ENCODE data around the gene SNRPA. TPM values are rescaled to one million over a fixed set of nuclear protein-coding genes. Genes with fewer than 3 reads are reported as not detected.
A peak's percentile ranks its signal among the peaks of the same experiment; 100 is the strongest.

SNRPA gene
- total and polyA plus RNA-seq, 4 donors = 44.5 to 77.4 (median 58.6) TPM

GRCh38 chr19:40786060-40787037 is 35.3 kb downstream of the SNRPA start:
- no peaks in the 10 kb centered on the region for H3K4me1 ChIP-seq (ENCODE audit: control insufficient read depth in 5 of 5, insufficient read depth in 5 of 5, low read length in 5 of 5)
- peaks cover 0 to 27% (median 2%) of the 10 kb centered on the region in 4 donors for H3K36me3 ChIP-seq (ENCODE audit: control insufficient read depth in 4 of 4, insufficient read depth in 4 of 4, low read length in 4 of 4)
- WGBS, 2 donors = 92 to 93% methylated on average over 25 of the region's 25 CpGs
- H3K9ac ChIP-seq (ENCODE audit: insufficient read depth in 1 of 2, low read length in 2 of 2) = no peak overlapping the region
- TF ChIP-seq, protein P1, sequence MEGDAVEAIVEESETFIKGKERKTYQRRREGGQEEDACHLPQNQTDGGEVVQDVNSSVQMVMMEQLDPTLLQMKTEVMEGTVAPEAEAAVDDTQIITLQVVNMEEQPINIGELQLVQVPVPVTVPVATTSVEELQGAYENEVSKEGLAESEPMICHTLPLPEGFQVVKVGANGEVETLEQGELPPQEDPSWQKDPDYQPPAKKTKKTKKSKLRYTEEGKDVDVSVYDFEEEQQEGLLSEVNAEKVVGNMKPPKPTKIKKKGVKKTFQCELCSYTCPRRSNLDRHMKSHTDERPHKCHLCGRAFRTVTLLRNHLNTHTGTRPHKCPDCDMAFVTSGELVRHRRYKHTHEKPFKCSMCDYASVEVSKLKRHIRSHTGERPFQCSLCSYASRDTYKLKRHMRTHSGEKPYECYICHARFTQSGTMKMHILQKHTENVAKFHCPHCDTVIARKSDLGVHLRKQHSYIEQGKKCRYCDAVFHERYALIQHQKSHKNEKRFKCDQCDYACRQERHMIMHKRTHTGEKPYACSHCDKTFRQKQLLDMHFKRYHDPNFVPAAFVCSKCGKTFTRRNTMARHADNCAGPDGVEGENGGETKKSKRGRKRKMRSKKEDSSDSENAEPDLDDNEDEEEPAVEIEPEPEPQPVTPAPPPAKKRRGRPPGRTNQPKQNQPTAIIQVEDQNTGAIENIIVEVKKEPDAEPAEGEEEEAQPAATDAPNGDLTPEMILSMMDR (IDR thresholded peaks at IDR 0.05; ENCODE audit: control extremely low read depth, extremely low read depth) = no peak
- DNase-seq = no peak
- no peak overlapping the region for H3K4me3 ChIP-seq
- no peak overlapping the region for H3K27ac ChIP-seq (ENCODE audit: low read depth in 1 of 2, low read length in 1 of 2)
- no peaks in the 10 kb centered on the region for H3K27me3 ChIP-seq (ENCODE audit: control insufficient read depth in 3 of 3, insufficient read depth in 3 of 3, low read length in 2 of 3)
- no peak for ATAC-seq (ENCODE audit: insufficient read depth, low FRiP score)
- peaks cover 0 to 2% (median 0%) of the 10 kb centered on the region in 4 donors for H3K9me3 ChIP-seq (ENCODE audit: control insufficient read depth in 4 of 4, insufficient read depth in 3 of 4, low read length in 3 of 4)

GRCh38 chr19:40791349-40791748 is 40.3 kb downstream of the SNRPA start:
- H3K9ac ChIP-seq (ENCODE audit: insufficient read depth in 1 of 2, low read length in 2 of 2) = no peak overlapping the region
- peak overlapping the region in 1 of 2 donors; percentile 60 for H3K27ac ChIP-seq (ENCODE audit: low read depth in 1 of 2, low read length in 1 of 2)
- H3K4me3 ChIP-seq = no peak overlapping the region
- TF ChIP-seq, protein P1 (IDR thresholded peaks at IDR 0.05; ENCODE audit: control extremely low read depth, extremely low read depth) = no peak
- WGBS, 2 donors = 80 to 82% methylated on average over 7 of the region's 7 CpGs
- no peaks in the 10 kb centered on the region for H3K27me3 ChIP-seq (ENCODE audit: control insufficient read depth in 3 of 3, insufficient read depth in 3 of 3, low read length in 2 of 3)
- peaks cover 0 to 14% (median 2%) of the 10 kb centered on the region in 4 donors for H3K36me3 ChIP-seq (ENCODE audit: control insufficient read depth in 4 of 4, insufficient read depth in 4 of 4, low read length in 4 of 4)
- peak; percentile 76 for ATAC-seq (ENCODE audit: insufficient read depth, low FRiP score)
- no peak for DNase-seq
- H3K9me3 ChIP-seq (ENCODE audit: control insufficient read depth in 4 of 4, insufficient read depth in 3 of 4, low read length in 3 of 4) = peaks cover 0 to 2% (median 0%) of the 10 kb centered on the region in 4 donors
- peaks cover 0 to 7% (median 5%) of the 10 kb centered on the region in 5 donors for H3K4me1 ChIP-seq (ENCODE audit: control insufficient read depth in 5 of 5, insufficient read depth in 5 of 5, low read length in 5 of 5)

GRCh38 chr19:40791996-40792395 is 41.0 kb downstream of the SNRPA start:
- H3K36me3 ChIP-seq (ENCODE audit: control insufficient read depth in 4 of 4, insufficient read depth in 4 of 4, low read length in 4 of 4) = peaks cover 0 to 10% (median 0%) of the 10 kb centered on the region in 4 donors
- TF ChIP-seq, protein P1 (IDR thresholded peaks at IDR 0.05; ENCODE audit: control extremely low read depth, extremely low read depth) = no peak
- H3K4me3 ChIP-seq = no peak overlapping the region
- DNase-seq (no peak), ATAC-seq (ENCODE audit: insufficient read depth, low FRiP score) (no peak)
- peak overlapping the region in 1 of 2 donors; percentile 60 for H3K27ac ChIP-seq (ENCODE audit: low read depth in 1 of 2, low read length in 1 of 2)
- WGBS, 2 donors = 67 to 84% methylated on average over 3 of the region's 3 CpGs
- peaks cover 0 to 2% (median 0%) of the 10 kb centered on the region in 4 donors for H3K9me3 ChIP-seq (ENCODE audit: control insufficient read depth in 4 of 4, insufficient read depth in 3 of 4, low read length in 3 of 4)
- no peaks in the 10 kb centered on the region for H3K27me3 ChIP-seq (ENCODE audit: control insufficient read depth in 3 of 3, insufficient read depth in 3 of 3, low read length in 2 of 3)
- H3K9ac ChIP-seq (ENCODE audit: insufficient read depth in 1 of 2, low read length in 2 of 2) = peak overlapping the region in 1 of 2 donors; percentile 11
- H3K4me1 ChIP-seq (ENCODE audit: control insufficient read depth in 5 of 5, insufficient read depth in 5 of 5, low read length in 5 of 5) = peaks cover 0 to 7% (median 5%) of the 10 kb centered on the region in 5 donors
